ENCODE measurements around the gene AKAP12.

DNA sequence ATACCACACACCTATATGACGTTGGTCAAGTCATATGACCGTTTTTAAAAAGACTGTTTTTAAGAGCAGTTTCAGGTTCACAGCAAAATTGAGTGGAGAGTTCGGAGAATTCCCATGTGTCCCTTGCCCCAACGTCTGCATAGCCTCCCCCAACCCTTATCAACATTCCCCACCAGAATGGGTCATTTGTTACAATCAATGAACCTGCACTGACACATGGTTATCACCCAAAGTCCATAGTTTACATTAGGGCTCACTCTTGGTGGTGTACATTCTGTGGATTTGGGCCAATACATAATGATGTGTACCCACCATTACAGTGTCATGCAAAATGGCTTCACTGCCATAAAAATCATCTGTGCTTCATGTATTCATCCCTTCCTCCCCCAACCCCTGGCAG, 99.6 kb downstream of the AKAP12 start:
- TF ChIP-seq, protein P1, sequence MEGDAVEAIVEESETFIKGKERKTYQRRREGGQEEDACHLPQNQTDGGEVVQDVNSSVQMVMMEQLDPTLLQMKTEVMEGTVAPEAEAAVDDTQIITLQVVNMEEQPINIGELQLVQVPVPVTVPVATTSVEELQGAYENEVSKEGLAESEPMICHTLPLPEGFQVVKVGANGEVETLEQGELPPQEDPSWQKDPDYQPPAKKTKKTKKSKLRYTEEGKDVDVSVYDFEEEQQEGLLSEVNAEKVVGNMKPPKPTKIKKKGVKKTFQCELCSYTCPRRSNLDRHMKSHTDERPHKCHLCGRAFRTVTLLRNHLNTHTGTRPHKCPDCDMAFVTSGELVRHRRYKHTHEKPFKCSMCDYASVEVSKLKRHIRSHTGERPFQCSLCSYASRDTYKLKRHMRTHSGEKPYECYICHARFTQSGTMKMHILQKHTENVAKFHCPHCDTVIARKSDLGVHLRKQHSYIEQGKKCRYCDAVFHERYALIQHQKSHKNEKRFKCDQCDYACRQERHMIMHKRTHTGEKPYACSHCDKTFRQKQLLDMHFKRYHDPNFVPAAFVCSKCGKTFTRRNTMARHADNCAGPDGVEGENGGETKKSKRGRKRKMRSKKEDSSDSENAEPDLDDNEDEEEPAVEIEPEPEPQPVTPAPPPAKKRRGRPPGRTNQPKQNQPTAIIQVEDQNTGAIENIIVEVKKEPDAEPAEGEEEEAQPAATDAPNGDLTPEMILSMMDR (IDR thresholded peaks at IDR 0.05), result no peak
- TF ChIP-seq EZH2 (IDR thresholded peaks at IDR 0.05) (no peak), EZH2phosphoT487 (IDR thresholded peaks at IDR 0.05) (no peak)
